HepG2 (cell line): ENCODE data around the gene SEC63. TPM values are rescaled to one million over a fixed set of nuclear protein-coding genes. Genes with fewer than 3 reads are reported as not detected.

Source experiments
- CEBPB ChIP-seq: IDR thresholded peaks from 2 replicates; pipeline ENCODE4 v1.6.1; 2011; ENCODE audit warnings: low read depth, low read length, improper control_type of control experiment, borderline replicate concordance
- CHCHD3 ChIP-seq: sonication (generic); formaldehyde crosslinking; IDR thresholded peaks from 2 replicates; pipeline ENCODE4 v1.8.0; 2022; ENCODE audit warnings: mild to moderate bottlenecking, missing genetic modification reagents, moderate library complexity
- CSRNP2 ChIP-seq: sonication (generic); formaldehyde crosslinking; conservative IDR thresholded peaks from 2 replicates; pipeline ENCODE4 v1.8.0; 2022; ENCODE audit warnings: low read depth, missing genetic modification reagents
- E2F1 ChIP-seq: sonication (generic); formaldehyde crosslinking; IDR thresholded peaks from 2 replicates; pipeline ENCODE4 v1.5.0; 2020; ENCODE audit warnings: missing genetic modification reagents
- ESRRA ChIP-seq: sonication (generic); formaldehyde crosslinking; IDR thresholded peaks from 2 replicates; pipeline ENCODE4 v1.5.1; 2020; ENCODE audit warnings: mild to moderate bottlenecking, low read depth, missing genetic modification reagents
- HCFC1 ChIP-seq: fragments of 150-350 bp; IDR thresholded peaks from 2 replicates; pipeline ENCODE4 v1.6.1; 2014; ENCODE audit warnings: low read depth, low read length
- NFE2 ChIP-seq: sonication (generic); formaldehyde crosslinking; IDR thresholded peaks from 2 replicates; pipeline ENCODE4 v1.4.0; 2020; ENCODE audit warnings: missing genetic modification reagents
- NONO ChIP-seq, 2 experiments: fragments of 450-650 bp in 1 of 2; sonication (generic) in 1 of 2; formaldehyde crosslinking in 1 of 2; IDR thresholded peaks in 1 of 2; conservative IDR thresholded peaks in 1 of 2; 2 replicates each; pipeline versions ENCODE4 v1.6.1 to v1.8.0; 2017 to 2022; ENCODE audit warnings: mild to moderate bottlenecking in 1 of 2, missing genetic modification reagents in 1 of 2, moderate library complexity in 1 of 2
- POLR2AphosphoS5 ChIP-seq: IDR thresholded peaks from 2 replicates; pipeline ENCODE4 v1.6.1; 2012; ENCODE audit warnings: low read depth, low read length
- POLR2G ChIP-seq: fragments of 200-400 bp; formaldehyde crosslinking; IDR thresholded peaks from 2 replicates; pipeline ENCODE4 v1.6.1; 2018; ENCODE audit warnings: mild to moderate bottlenecking, low read depth, low read length, moderate library complexity
- RBAK ChIP-seq: sonication (generic); formaldehyde crosslinking; IDR thresholded peaks from 2 replicates; pipeline ENCODE4 v1.5.1; 2020; ENCODE audit warnings: mild to moderate bottlenecking, missing genetic modification reagents
- RBM22 ChIP-seq: fragments of 200-400 bp; formaldehyde crosslinking; optimal IDR thresholded peaks from 2 replicates; pipeline ENCODE3; 2017; ENCODE audit warnings: mild to moderate bottlenecking, low read length, moderate library complexity
- SMARCE1 ChIP-seq: fragments of 450-650 bp; IDR thresholded peaks from 2 replicates; pipeline ENCODE4 v1.6.1; 2017; ENCODE audit warnings: borderline replicate concordance
- ZNF101 ChIP-seq: sonication (generic); formaldehyde crosslinking; IDR thresholded peaks from 2 replicates; pipeline ENCODE4 v1.4.0; 2020; ENCODE audit warnings: mild to moderate bottlenecking, low read depth, missing genetic modification reagents, borderline replicate concordance
- ZNF24 ChIP-seq: fragments of 450-650 bp; IDR thresholded peaks from 2 replicates; pipeline ENCODE4 v1.6.1; 2017; ENCODE audit warnings: antibody characterized with exemption, mild to moderate bottlenecking
- ZNF350 ChIP-seq: sonication (generic); formaldehyde crosslinking; IDR thresholded peaks from 2 replicates; pipeline ENCODE4 v1.4.0; 2020; ENCODE audit warnings: mild to moderate bottlenecking, low read depth, missing genetic modification reagents, borderline replicate concordance
- ZNF432 ChIP-seq: sonication (generic); formaldehyde crosslinking; IDR thresholded peaks from 2 replicates; pipeline ENCODE4 v1.5.0; 2020; ENCODE audit warnings: missing genetic modification reagents, mild to moderate bottlenecking, borderline replicate concordance
- ZNF510 ChIP-seq: sonication (generic); formaldehyde crosslinking; IDR thresholded peaks from 2 replicates; pipeline ENCODE4 v1.4.0; 2020; ENCODE audit warnings: low read depth, mild to moderate bottlenecking, missing genetic modification reagents
- ZNF557 ChIP-seq: sonication (generic); formaldehyde crosslinking; IDR thresholded peaks from 2 replicates; pipeline ENCODE4 v1.4.0; 2020; ENCODE audit warnings: missing genetic modification reagents
- ZNF768 ChIP-seq: sonication (generic); formaldehyde crosslinking; IDR thresholded peaks from 2 replicates; pipeline ENCODE4 v1.4.0; 2020; ENCODE audit warnings: missing genetic modification reagents
- ZNF775 ChIP-seq: sonication (generic); formaldehyde crosslinking; IDR thresholded peaks from 2 replicates; pipeline ENCODE4 v1.4.0; 2020; ENCODE audit warnings: missing genetic modification reagents, mild to moderate bottlenecking, moderate library complexity, borderline replicate concordance
- ZNF850 ChIP-seq: sonication (generic); formaldehyde crosslinking; conservative IDR thresholded peaks from 2 replicates; pipeline ENCODE4 v1.9.0; 2021; ENCODE audit warnings: mild to moderate bottlenecking, missing genetic modification reagents
- polyA plus RNA-seq, 8 experiments: library from polyadenylated mRNA; depleted of rRNA in 3 of 8; stranded (reverse) in 7 of 8; unstranded in 1 of 8; fragments of >200 nt; fragmentation: Illumina TruSeq in 4 of 8; extraction: Trizol in 4 of 8; gene quantifications; 2 replicates each; pipeline versions ENCODE4 v1.2.1 to v1.2.3, GENCODE V29; 2011 to 2016; ENCODE audit warnings: low read depth in 4 of 8, missing spikeins in 1 of 8, mixed read lengths in 1 of 8; ENCODE audit not compliant: insufficient read depth in 1 of 8
- total RNA-seq, 5 experiments: library from RNA; depleted of rRNA; stranded (reverse); fragments of >200 nt; fragmentation: Illumina TruSeq; extraction: Trizol; gene quantifications; 2 replicates each; pipeline ENCODE4 v1.2.3, GENCODE V29; 2016; ENCODE audit warnings: low read depth in 1 of 5
- TF ChIP-seq, protein P1 (sequence below): IDR thresholded peaks from 2 replicates; pipeline ENCODE4 v1.6.1; 2012; ENCODE audit warnings: inconsistent platforms
- TF ChIP-seq, protein P2 (sequence below): sonication (generic); formaldehyde crosslinking; IDR thresholded peaks from 2 replicates; pipeline ENCODE4 v1.4.0; 2020; ENCODE audit warnings: missing genetic modification reagents
- TF ChIP-seq, protein P3 (sequence below): sonication (generic); formaldehyde crosslinking; IDR thresholded peaks from 2 replicates; pipeline ENCODE4 v1.4.0; 2020; ENCODE audit warnings: missing genetic modification reagents

The SEC63 gene
- total and polyA plus RNA-seq, 2 of the 13 experiments (the other 11 are each of a cell fraction or from before 2014, with no cell fraction given), result 20.2 to 45.9 TPM

- TF ChIP-seq, protein P1, sequence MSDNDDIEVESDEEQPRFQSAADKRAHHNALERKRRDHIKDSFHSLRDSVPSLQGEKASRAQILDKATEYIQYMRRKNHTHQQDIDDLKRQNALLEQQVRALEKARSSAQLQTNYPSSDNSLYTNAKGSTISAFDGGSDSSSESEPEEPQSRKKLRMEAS, result peak; percentile 90
- TF ChIP-seq ZNF557 (CRISPR knock-in tag) (no peak), E2F1 (0 out of 2 replicates have a peak, but pooled peaks have one; percentile 59), CHCHD3 (CRISPR knock-in tag) (no peak; the same call in 1 of the 2 replicates), ZNF24 (no peak), ESRRA (CRISPR knock-in tag) (peak; percentile 44; the same call in 1 of the 2 replicates), ZNF775 (CRISPR knock-in tag) (no peak), ZNF768 (peak; percentile 49; the same call in 1 of the 2 replicates), POLR2G (peak; percentile 81), CSRNP2 (CRISPR knock-in tag) (no peak), ZNF510 (CRISPR knock-in tag) (0 out of 2 replicates have a peak, but pooled peaks have one; percentile 48), POLR2AphosphoS5 (peak; percentile 88), NONO (IDR thresholded peaks at IDR 0.05) (no peak), NONO (CRISPR knock-in tag; conservative IDR thresholded peaks at IDR 0.05) (peak; percentile 27; the same call in 1 of the 2 replicates), HCFC1 (no peak), NFE2 (CRISPR knock-in tag) (no peak), RBM22 (no peak), CEBPB (no peak), ZNF850 (CRISPR knock-in tag) (no peak), ZNF350 (CRISPR knock-in tag) (no peak; the same call in 1 of the 2 replicates), RBAK (CRISPR knock-in tag) (no peak), ZNF432 (no peak), ZNF101 (CRISPR knock-in tag) (0 out of 2 replicates have a peak, but pooled peaks have one; percentile 24), SMARCE1 (no peak)
- TF ChIP-seq, protein P2, sequence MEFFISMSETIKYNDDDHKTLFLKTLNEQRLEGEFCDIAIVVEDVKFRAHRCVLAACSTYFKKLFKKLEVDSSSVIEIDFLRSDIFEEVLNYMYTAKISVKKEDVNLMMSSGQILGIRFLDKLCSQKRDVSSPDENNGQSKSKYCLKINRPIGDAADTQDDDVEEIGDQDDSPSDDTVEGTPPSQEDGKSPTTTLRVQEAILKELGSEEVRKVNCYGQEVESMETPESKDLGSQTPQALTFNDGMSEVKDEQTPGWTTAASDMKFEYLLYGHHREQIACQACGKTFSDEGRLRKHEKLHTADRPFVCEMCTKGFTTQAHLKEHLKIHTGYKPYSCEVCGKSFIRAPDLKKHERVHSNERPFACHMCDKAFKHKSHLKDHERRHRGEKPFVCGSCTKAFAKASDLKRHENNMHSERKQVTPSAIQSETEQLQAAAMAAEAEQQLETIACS, result no peak
- TF ChIP-seq, protein P3, sequence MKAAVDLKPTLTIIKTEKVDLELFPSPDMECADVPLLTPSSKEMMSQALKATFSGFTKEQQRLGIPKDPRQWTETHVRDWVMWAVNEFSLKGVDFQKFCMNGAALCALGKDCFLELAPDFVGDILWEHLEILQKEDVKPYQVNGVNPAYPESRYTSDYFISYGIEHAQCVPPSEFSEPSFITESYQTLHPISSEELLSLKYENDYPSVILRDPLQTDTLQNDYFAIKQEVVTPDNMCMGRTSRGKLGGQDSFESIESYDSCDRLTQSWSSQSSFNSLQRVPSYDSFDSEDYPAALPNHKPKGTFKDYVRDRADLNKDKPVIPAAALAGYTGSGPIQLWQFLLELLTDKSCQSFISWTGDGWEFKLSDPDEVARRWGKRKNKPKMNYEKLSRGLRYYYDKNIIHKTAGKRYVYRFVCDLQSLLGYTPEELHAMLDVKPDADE (CRISPR knock-in tag), result no peak
Measured at GRCh38 chr6:107957909-107958688, at the start of gene SEC63 (continued).
